HepG2 (cell line): ENCODE measurements around the gene CCL16. TPM values are rescaled to one million over a fixed set of nuclear protein-coding genes. Genes with fewer than 3 reads are reported as not detected.

Experiments
- AHR ChIP-seq: IDR thresholded peaks from 2 replicates; pipeline ENCODE4 v1.6.1; 2018; ENCODE audit warnings: missing genetic modification reagents, missing compliant biosample characterization
- BRD4 ChIP-seq: sonication (generic); formaldehyde crosslinking; IDR thresholded peaks from 2 replicates; pipeline ENCODE4 v1.4.0; 2020; ENCODE audit warnings: missing genetic modification reagents
- DR1 ChIP-seq: sonication (generic); formaldehyde crosslinking; IDR thresholded peaks from 2 replicates; pipeline ENCODE4 v1.8.0; 2021; ENCODE audit warnings: mild to moderate bottlenecking, missing genetic modification reagents, inconsistent platforms
- IRF9 ChIP-seq: sonication (generic); formaldehyde crosslinking; IDR thresholded peaks from 2 replicates; pipeline ENCODE4 v1.8.0; 2022; ENCODE audit warnings: missing genetic modification reagents, mild to moderate bottlenecking, borderline replicate concordance
- NR3C1 ChIP-seq: sonication (generic); formaldehyde crosslinking; IDR thresholded peaks from 2 replicates; pipeline ENCODE4 v1.4.0; 2020; ENCODE audit warnings: missing genetic modification reagents
- SKIL ChIP-seq: sonication (generic); formaldehyde crosslinking; IDR thresholded peaks from 2 replicates; pipeline ENCODE4 v1.8.0; 2022; ENCODE audit warnings: missing genetic modification reagents, mild to moderate bottlenecking, moderate library complexity, borderline replicate concordance
- STAT5B ChIP-seq: sonication (generic); formaldehyde crosslinking; IDR thresholded peaks from 2 replicates; pipeline ENCODE4 v1.4.0; 2020; ENCODE audit warnings: missing genetic modification reagents
- TBL1XR1 ChIP-seq: fragments of 150-350 bp; IDR thresholded peaks from 2 replicates; pipeline ENCODE4 v1.6.1; 2014; ENCODE audit warnings: borderline replicate concordance, low read length; ENCODE audit not compliant: partially characterized antibody
- ZBTB40 ChIP-seq, 2 experiments: fragments of 450-650 bp in 1 of 2; sonication (generic) in 1 of 2; formaldehyde crosslinking in 1 of 2; IDR thresholded peaks; 2 replicates each; pipeline versions ENCODE4 v1.6.1 to v1.8.0; 2016 to 2022; ENCODE audit warnings: antibody characterized with exemption in 1 of 2, mild to moderate bottlenecking in 1 of 2, missing genetic modification reagents in 1 of 2
- ZNF143 ChIP-seq: sonication (generic); formaldehyde crosslinking; IDR thresholded peaks from 2 replicates; pipeline ENCODE4 v1.4.0; 2020; ENCODE audit warnings: missing genetic modification reagents
- ZNF441 ChIP-seq: sonication (generic); formaldehyde crosslinking; IDR thresholded peaks from 2 replicates; pipeline ENCODE4 v1.7.0; 2021; ENCODE audit warnings: missing genetic modification reagents, borderline replicate concordance
- ZNF558 ChIP-seq: sonication (generic); formaldehyde crosslinking; IDR thresholded peaks from 2 replicates; pipeline ENCODE4 v1.9.0; 2022; ENCODE audit warnings: mild to moderate bottlenecking, missing genetic modification reagents, borderline replicate concordance
- ZNF792 ChIP-seq: IDR thresholded peaks from 2 replicates; pipeline ENCODE4 v1.6.1; 2016
- polyA plus RNA-seq, 8 experiments: library from polyadenylated mRNA; depleted of rRNA in 3 of 8; stranded (reverse) in 7 of 8; unstranded in 1 of 8; fragments of >200 nt; fragmentation: Illumina TruSeq in 4 of 8; extraction: Trizol in 4 of 8; gene quantifications; 2 replicates each; pipeline versions ENCODE4 v1.2.1 to v1.2.3, GENCODE V29; 2011 to 2016; ENCODE audit warnings: low read depth in 4 of 8, missing spikeins in 1 of 8, mixed read lengths in 1 of 8; ENCODE audit not compliant: insufficient read depth in 1 of 8
- total RNA-seq, 5 experiments: library from RNA; depleted of rRNA; stranded (reverse); fragments of >200 nt; fragmentation: Illumina TruSeq; extraction: Trizol; gene quantifications; 2 replicates each; pipeline ENCODE4 v1.2.3, GENCODE V29; 2016; ENCODE audit warnings: low read depth in 1 of 5
- TF ChIP-seq, protein P1 (sequence below): IDR thresholded peaks from 2 replicates; pipeline ENCODE4 v1.6.1; 2016; ENCODE audit warnings: missing compliant biosample characterization, missing genetic modification reagents, borderline replicate concordance

The CCL16 gene
- total and polyA plus RNA-seq, 2 of the 13 experiments (the other 11 are each of a cell fraction or from before 2014, with no cell fraction given) = 2.0 to 14.7 TPM

DNA sequence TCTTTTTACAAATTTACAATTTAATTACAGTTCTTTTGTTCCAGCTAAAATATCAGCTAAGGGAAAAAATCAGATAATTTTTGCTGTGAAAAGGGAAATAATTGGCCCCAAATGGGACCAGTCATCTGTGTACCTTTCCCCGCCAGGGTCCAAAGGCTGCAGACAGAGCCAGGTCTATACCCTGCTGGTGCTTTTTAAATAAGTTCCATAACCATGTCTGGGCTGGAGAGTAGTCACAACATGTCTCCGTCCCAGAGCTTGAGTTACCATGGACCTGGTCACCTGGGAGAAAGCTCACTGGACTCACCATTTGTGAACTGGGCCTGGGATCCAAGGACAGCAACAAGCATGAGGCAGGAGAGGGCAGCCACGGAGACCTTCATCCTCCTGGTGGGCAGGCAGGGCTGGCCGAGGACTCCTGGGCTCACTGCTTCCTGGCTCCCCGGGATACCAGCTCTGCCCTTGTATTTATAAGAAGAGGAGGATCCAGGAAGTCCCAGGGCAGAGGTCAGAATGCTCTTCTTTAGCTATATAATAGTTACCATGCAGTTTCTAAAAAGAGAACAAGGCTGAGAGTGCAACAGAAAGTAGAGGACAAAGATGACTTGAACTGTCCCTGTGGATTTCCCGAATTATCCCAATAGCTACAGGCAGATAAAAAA, 19.9 kb upstream of the CCL16 start, which contains the start of gene CCL15 (continued):
- TF ChIP-seq ZBTB40 (IDR thresholded peaks at IDR 0.05) (no peak), ZBTB40 (CRISPR knock-in tag; IDR thresholded peaks at IDR 0.05) (no peak), DR1 (no peak), SKIL (CRISPR knock-in tag) (no peak), AHR (CRISPR knock-in tag) (no peak), ZNF143 (no peak), ZNF792 (CRISPR knock-in tag) (no peak), ZNF558 (no peak), BRD4 (CRISPR knock-in tag) (0 out of 2 replicates have a peak, but pooled peaks have one; percentile 43), IRF9 (CRISPR knock-in tag) (no peak), STAT5B (CRISPR knock-in tag) (no peak), TBL1XR1 (no peak), NR3C1 (CRISPR knock-in tag) (no peak), ZNF441 (CRISPR knock-in tag) (no peak)
- TF ChIP-seq, protein P1, sequence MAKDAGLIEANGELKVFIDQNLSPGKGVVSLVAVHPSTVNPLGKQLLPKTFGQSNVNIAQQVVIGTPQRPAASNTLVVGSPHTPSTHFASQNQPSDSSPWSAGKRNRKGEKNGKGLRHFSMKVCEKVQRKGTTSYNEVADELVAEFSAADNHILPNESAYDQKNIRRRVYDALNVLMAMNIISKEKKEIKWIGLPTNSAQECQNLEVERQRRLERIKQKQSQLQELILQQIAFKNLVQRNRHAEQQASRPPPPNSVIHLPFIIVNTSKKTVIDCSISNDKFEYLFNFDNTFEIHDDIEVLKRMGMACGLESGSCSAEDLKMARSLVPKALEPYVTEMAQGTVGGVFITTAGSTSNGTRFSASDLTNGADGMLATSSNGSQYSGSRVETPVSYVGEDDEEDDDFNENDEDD (CRISPR knock-in tag) = no peak
